HCT116 (cell line): ENCODE data around the gene CRACDL.

ENCODE experiments used
- CTCF ChIP-seq, 3 experiments: fragments of 200-600 bp in 1 of 3; sonication (generic) in 1 of 3; IDR thresholded peaks in 2 of 3; conservative IDR thresholded peaks in 1 of 3; 2 replicates each; pipeline ENCODE4 v1.5.1; 2012 to 2017; ENCODE audit warnings: low read depth in 2 of 3, low read length in 2 of 3, antibody characterized with exemption in 1 of 3, borderline replicate concordance in 1 of 3, control low read depth in 1 of 3, mild to moderate bottlenecking in 1 of 3, mixed read lengths in 1 of 3, mixed run types in 1 of 3, moderate library complexity in 1 of 3; ENCODE audit not compliant: insufficient read depth in 1 of 3
- EZH2 ChIP-seq: fragments of 200-600 bp; sonication (generic); IDR thresholded peaks from 2 replicates; pipeline ENCODE4 v1.6.1; 2017; ENCODE audit warnings: antibody characterized with exemption, mixed run types

GRCh38 chr2:98795891-98796676 lies 139.9 kb downstream of the CRACDL start:
- TF ChIP-seq CTCF (IDR thresholded peaks at IDR 0.05 in 2 of 3, conservative IDR thresholded peaks at IDR 0.05 in 1 of 3; ENCODE audit: borderline replicate concordance in 1 of 3, insufficient read depth in 1 of 3, low read depth in 2 of 3, low read length in 2 of 3) (no peak), EZH2 (no peak)
